Uterus (tissue), 2 donors: ENCODE data around the gene GSC2.

Experiments used
- POLR2A ChIP-seq, 2 donors: fragments of 450-650 bp; IDR thresholded peaks; one replicate each; pipeline ENCODE4 v1.6.1; 2016; ENCODE audit warnings: antibody characterized with exemption in 2 of 2, mild to moderate bottlenecking in 1 of 2, moderate library complexity in 1 of 2
- TF ChIP-seq, protein P1 (sequence below), 4 experiments: fragments of 200-600 bp in 2 of 4; fragments of 450-650 bp in 2 of 4; sonication (generic) in 2 of 4; IDR thresholded peaks; one replicate each; pipeline ENCODE4 v1.5.1; 2016 to 2019; ENCODE audit warnings: antibody characterized with exemption in 4 of 4, mild to moderate bottlenecking in 2 of 4, moderate library complexity in 1 of 4

- no peak for TF ChIP-seq POLR2A (IDR thresholded peaks at IDR 0.05)
- TF ChIP-seq, protein P1, sequence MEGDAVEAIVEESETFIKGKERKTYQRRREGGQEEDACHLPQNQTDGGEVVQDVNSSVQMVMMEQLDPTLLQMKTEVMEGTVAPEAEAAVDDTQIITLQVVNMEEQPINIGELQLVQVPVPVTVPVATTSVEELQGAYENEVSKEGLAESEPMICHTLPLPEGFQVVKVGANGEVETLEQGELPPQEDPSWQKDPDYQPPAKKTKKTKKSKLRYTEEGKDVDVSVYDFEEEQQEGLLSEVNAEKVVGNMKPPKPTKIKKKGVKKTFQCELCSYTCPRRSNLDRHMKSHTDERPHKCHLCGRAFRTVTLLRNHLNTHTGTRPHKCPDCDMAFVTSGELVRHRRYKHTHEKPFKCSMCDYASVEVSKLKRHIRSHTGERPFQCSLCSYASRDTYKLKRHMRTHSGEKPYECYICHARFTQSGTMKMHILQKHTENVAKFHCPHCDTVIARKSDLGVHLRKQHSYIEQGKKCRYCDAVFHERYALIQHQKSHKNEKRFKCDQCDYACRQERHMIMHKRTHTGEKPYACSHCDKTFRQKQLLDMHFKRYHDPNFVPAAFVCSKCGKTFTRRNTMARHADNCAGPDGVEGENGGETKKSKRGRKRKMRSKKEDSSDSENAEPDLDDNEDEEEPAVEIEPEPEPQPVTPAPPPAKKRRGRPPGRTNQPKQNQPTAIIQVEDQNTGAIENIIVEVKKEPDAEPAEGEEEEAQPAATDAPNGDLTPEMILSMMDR (IDR thresholded peaks at IDR 0.05), result no peak
Observed at GRCh38 chr22:19187716-19188563, 37.8 kb upstream of the GSC2 start.
